ENCODE data around the gene HID1. TPM values are rescaled to one million over a fixed set of nuclear protein-coding genes. Genes with fewer than 3 reads are reported as not detected.
"Not testable (repeated sequence)": the region's sequence is repeated elsewhere in the genome, so short reads cannot be mapped to it uniquely, and the experiment has no call there.

Gene HID1
- polyA plus RNA-seq, 3 donors, result 15.3 to 16.9 (median 16.6) TPM

DNA sequence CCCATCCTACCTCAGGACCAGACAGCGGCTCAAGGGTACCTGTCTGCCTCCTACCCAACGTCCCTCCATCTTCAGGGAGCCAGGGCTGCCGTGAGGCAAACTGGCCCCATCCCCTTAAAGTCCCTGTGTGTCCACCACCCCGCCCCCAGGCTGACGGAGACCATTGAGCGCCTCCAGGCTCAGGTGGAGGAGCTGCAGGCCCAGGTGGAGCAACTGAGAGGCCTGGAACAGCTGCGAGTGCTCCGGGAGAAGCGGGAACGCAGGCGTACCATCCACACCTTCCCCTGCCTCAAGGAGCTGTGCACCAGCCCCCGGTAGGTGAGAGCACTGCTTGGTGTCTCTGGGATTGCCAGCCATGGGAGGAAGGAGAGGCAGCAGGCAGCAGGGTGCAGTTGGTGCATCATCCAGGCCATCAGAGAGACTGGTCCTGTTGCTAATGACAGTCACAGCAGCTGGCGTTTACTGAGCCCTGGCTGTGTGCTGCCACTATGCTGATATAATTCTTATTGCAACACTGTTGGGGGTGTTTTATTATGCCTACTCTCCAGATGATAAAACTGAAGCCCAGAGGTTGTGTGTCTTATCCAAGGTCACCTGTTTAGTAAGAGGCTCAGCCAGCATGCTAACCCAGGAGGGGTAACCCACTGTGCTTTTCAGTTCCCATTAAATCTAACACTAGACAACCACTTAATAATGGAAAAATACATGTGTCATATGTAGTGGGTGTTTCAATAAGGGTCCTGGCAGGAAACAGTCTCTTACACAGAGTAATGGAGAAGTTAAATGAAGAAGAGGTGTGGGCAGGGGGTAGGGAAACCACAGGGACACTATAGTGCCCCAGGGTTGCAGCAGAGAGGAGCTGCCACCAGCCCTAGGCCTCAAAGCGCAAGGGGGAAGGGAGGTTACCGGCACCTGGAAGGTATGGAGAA is 29.6 kb upstream of the HID1 start:
- no peak for DNase-seq

DNA sequence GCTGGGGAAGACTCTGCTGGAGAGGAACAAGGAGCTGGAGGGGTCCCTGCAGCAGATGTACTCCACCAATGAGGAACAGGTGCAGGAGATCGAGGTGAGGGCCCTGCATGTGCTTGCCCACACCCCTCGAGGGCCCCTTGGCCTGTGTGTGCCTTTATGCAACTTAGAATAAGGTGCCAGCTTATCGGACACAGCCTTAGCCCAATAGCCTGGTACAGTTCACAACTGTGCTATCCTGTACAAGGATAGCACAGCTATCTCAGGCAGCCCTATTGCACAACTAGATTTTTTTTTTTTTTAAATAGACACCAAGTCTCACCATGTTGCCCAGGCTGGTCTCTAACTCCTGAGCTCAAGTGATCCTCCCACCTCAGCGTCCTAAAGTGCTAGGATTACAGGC is 27.0 kb upstream of the HID1 start:
- DNase-seq, result no peak

DNA sequence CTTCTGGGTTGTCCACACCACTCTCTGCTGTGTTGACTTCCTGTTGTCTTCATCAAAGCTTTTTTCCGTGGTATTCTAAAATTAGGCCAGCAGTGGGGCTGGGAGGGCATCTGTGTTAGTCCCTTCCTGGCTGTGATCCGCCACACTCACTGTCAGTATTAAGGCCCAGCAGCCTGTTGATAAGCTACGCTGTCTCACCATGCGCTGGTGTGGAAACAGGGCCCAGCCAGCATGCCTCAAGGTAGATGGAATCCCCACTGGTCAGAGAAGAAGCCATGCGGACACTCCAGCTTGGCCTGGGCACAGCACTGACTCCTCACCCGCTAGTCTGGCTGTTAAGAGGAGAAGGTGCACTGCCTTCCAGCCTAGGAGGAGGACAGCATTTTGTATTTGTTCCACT is 26.2 kb upstream of the HID1 start:
- no peak for DNase-seq

GRCh38 chr17:74995847-74996246 is 23.3 kb upstream of the HID1 start:
- DNase-seq, result no peak

- DNase-seq, result no peak
Measured at GRCh38 chr17:74994440-74994839, 21.9 kb upstream of the HID1 start.

DNA sequence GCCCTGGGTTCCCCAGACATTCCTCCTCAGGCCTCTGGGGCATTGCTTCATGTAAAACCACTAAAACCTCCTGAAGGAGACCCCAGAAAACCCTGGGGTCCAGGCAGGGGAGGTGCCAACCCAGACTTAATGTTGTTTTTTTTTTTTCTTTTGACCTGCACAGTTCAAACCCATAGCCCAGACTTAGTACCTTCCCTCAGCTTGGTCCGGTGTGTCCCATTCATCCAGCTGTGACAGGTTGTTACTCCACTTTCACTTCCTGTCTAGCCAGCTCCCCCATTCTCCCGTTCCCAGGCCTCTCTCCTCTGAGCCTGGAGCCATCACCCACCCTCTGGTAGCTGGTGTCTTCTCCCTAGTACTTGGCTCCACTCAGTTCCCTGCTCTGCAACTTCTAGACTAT is 19.7 kb upstream of the HID1 start:
- DNase-seq, result no peak

GRCh38 chr17:74990581-74991105 is 18.1 kb upstream of the HID1 start:
- DNase-seq, result no peak

DNA sequence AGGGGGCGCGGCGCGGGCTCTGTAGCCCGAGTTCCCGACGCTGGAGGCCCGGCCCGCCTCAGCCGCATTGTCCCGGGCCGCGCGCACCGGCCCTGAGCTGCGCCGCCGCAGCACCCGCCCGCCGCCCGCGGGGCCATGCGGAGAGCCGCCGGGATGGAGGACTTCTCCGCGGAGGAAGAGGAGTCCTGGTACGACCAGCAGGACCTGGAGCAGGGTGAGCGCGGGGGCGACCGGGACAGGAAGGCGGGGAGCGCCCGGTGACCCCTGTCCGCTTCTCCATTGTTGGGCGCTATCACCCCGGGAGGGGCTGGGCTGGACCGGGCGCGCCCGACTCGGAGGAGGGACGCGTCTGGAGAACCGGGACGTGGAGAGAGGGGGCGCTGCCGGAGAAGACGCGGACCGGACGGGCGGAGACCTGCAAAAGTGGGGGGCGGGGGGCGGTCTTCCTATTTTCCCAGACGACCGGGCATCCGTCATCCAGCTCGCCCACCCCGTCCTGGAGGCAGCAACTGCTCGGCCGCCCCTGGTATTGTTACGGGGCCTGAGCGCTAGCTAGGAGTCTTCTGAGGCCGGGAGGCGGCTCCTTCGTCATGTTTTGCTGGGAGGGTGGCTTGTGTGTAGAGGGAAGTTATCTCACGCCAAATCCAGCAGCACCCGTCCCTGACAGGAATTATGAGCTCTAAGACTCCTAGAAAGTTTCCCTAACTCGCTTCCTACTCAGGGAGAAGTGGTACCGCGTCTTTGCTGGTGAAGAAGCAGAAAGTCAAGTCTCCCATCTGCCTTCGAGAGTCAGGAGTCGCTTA is 15.6 kb upstream of the HID1 start:
- peak; percentile 84 for DNase-seq

DNA sequence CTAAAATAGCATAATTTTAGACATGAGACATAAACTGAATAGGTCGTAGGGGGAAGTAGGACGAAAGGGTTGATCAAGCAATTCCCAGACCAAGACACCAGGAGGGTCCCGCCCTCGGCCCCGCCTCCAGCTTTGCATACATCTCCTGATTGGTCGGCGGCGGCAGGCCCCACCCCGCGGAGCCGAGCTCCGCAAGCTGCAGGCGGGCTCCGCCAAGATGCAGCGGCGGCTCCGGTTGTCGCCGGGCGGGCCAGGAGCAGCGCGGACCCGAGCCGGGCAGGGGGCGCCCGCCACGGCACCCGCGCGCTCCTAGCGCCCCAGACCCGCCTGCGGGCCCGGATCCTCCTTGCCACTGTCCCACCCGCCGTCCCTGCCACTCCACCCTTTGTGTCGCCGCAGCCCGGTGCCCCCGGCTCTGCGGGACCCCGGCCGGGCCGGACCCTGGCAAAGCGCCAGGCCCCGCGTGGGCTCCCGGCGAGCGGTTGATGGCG is 14.9 kb upstream of the HID1 start, which contains the start of gene CDR2L:
Gene CDR2L, plus strand, starts transcription at position 215 of the 491 bp plus-strand sequence. CDS start 412 bp downstream, outside the sequence.
- DNase-seq, result peak; percentile 95

GRCh38 chr17:74986206-74986576 is 13.6 kb upstream of the HID1 start:
- DNase-seq, result no peak

GRCh38 chr17:74982663-74983313 is 10.2 kb upstream of the HID1 start:
- DNase-seq, result not testable (repeated sequence)

GRCh38 chr17:74981979-74982662 is 9.6 kb upstream of the HID1 start:
- peak; percentile 72 for DNase-seq

GRCh38 chr17:74981318-74981978 is 8.9 kb upstream of the HID1 start:
- DNase-seq, result no peak

DNA sequence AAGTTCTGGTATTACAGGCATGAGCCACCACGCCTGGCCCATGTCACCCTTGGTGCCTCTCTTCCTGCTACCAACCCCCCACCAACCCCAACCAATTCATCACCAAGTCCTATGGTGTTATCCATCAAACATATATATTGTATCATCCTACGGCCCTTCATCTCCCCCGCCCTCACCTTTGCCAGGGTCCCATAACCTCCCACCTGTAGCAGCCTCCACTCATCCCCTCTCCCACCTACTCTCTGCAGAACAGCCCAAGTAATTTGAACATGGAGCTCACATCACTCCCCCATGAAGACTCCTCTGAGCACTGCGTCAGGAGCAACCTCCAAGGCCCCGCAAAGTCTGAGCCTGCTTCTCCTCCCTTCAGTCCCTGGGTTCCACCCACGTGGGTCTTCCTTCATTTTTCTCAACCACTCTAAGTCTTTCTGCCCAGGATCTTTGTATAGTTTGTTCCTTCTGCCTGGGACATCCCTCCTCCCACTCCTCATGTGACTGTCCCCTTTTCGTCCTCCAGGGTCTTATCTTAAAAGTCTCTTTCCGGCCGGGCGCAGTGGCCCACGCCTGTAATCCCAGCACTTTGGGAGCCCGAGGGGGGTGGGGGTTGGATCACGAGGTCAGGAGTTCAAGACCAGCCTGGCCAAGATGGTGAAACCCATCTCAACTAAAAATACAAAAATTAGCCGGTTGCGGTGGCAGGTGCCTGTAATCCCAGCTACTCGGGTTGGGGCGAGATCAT is 7.0 kb upstream of the HID1 start:
- DNase-seq, result no peak

DNA sequence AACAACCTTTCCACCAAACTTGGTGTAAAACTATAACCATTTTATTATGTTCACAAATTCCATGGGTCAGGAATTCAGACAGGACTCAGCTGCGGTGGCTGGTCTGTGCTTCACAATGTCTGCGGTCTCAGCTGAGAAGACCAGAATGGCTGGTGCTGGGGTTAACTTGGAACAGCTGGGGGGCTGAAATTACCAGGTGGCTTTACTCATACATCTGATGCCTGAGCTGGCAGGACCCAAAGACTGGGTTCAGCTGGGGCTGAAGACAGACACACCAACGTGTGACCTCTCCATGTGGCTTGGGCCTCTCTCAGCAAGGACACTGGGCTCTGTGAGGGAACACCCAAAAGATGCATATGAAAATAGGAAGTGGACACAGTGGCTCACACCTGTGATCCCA is 5.7 kb upstream of the HID1 start:
- DNase-seq, result no peak

- no peak for DNase-seq
Measured at GRCh38 chr17:74977802-74978201, 5.2 kb upstream of the HID1 start.

DNA sequence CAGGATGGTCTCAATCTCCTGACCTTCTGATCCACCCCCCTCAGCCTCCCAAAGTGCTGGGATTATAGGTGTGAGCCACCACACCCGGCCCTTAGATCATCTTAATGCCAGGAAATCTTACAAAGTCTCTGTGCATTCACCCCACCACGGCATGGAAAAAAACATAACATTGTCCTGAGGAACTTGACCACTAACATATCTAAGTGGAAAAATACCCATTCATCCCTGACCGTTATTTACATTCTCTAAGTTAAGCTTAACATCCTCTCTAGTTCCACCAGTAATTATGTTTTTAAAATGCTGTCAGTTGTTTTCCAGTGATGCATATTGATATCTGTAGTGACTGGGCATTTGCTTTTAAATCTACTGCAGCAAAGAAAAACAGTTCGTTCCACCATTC is 3.4 kb upstream of the HID1 start:
- no peak for DNase-seq

DNA sequence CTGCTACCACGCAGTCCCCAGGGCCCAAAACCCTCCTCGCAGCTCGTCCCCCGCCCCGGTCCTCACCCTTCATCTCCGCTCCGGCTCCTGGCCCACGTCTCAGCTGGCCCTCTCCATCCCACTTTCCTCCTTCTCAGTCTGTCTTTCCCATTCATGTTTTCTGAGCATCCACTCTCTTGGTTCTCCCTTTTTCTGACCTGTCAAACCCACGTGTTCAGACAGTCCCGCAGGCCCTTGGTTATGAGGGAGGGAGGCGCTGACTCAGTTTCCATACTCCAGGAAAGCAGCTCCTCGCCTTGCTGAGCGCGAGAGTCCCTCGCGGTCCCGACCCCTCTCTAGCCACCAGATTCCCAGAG is 392 bp upstream of the HID1 start:
- no peak for DNase-seq

GRCh38 chr17:74971842-74972106 is 785 bp downstream of the HID1 start:
- DNase-seq, result no peak

DNA sequence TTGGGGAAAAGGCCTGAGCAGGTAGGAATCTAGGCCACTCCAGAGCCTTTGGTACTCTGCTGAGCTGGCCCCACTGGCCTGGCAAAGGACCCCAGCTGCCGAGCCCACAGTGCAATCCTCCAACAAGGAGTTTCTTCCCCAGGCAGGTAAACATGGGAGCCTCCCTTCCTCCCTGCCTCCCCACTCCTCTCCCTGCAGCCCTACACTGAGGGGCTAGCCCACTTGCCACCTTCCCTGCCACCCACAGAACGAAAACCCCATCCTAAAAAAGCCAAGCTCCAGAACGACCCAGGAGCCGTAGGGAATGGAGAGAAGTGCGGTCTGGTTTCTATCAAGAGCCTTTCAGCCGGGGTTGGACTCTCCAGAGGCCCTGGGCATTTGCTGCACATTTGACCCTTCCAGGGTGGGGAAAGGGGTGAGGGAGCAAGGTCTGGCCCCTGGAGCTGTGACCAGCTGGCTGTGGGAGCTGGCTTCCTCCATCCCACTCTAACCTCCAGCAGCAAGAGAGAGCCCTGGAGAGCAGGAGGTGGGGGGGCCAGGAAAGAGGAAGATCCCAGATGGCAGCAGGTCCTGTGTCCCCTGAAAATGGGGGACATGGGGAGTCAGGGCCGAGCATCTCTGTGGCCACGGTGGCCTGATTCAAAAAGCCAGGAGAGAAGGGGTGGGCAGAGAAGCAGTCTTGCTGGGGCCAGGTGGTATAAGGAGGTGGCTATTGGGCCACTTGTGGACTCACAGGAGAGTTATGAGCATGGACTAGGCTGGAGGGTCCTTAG is 1.3 kb downstream of the HID1 start:
- no peak for DNase-seq
